Stimulated activated naive CD4-positive, alpha-beta T cell (primary cell): Measurements from ENCODE around the gene LY6G5B.

Source experiments
- DNase-seq, 6 experiments: peaks; one replicate each; lab custom pipeline; 2025; lab: John Stamatoyannopoulos, UW

Gene LY6G5B

GRCh38 chr6:31715022-31715958 lies 45.5 kb downstream of the LY6G5B start, which contains the start of gene LY6G6D:
Gene LY6G6D, plus strand, starts transcription at chr6:31715348. Its CDS starts 8 bp downstream, at chr6:31715356.
- no peak for DNase-seq

GRCh38 chr6:31717499-31718222 lies 47.9 kb downstream of the LY6G5B start:
- DNase-seq: no peak

DNA sequence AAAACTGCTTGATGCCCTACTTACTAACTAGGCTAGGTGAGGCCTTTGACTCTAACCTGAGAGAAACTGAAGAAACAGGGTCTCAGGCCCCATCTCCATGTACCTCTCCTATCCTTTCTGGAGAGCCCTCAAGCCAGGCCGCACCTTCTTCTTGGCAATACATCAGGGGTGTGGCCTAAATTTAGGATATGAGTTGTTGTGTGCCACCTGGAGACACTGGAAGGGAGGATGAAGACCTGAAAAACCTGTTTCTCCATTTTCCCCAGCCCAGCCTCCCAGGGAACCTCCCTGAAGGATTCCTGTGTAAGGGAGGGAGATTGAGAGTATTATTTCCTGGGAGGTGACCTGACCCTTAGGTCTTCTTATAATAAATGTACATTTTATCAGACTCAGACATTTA lies 48.5 kb downstream of the LY6G5B start:
- no peak for DNase-seq

- no peak for DNase-seq
Measured at GRCh38 chr6:31719001-31719400, 49.2 kb downstream of the LY6G5B start.

- DNase-seq: no peak
Measured at GRCh38 chr6:31720196-31720770, 50.5 kb downstream of the LY6G5B start.

GRCh38 chr6:31721351-31722020 lies 51.7 kb downstream of the LY6G5B start, which contains the start of gene LY6G6C:
Gene LY6G6C, minus strand, starts transcription at chr6:31721746. Its CDS starts 67 bp downstream, at chr6:31721679.
- no peak for DNase-seq

GRCh38 chr6:31722173-31722572 lies 52.4 kb downstream of the LY6G5B start:
- DNase-seq: no peak
